ENCODE data around the gene ERO1B.

Gene ERO1B

DNA sequence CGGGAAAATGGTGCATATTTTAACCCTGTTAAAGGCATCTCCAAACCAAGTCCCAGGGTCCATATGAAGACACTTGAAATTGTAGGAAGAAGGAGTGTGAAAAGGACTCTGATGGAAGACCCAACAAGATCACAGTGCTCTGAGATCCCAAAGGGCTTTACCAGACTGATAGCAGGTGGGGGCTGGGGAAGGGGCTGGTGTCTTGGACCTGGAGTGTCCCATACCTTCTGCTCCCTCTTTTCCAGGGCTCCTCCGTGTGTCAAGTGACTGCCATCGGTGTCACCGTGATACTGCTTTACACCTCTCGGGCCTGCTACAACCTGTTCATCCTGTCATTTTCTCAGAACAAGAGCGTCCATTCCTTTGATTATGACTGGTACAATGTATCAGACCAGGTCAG, 102.1 kb downstream of the ERO1B start:
- H3K4me2 ChIP-seq (ENCODE audit: low read length), result no peak overlapping the region
- no peaks in the 10 kb centered on the region for H3K27me3 ChIP-seq (ENCODE audit: control insufficient read depth, insufficient read depth, low read length)
- peaks cover 5% of the 10 kb centered on the region for H3K4me1 ChIP-seq (ENCODE audit: control insufficient read depth, insufficient read depth, low read length)
- H3K9me3 ChIP-seq (replicated peaks; ENCODE audit: low read length), result no peaks in the 10 kb centered on the region
- no peak overlapping the region for H3K9ac ChIP-seq (ENCODE audit: low read depth, low read length)
- no peak overlapping the region for H3K4me3 ChIP-seq (ENCODE audit: low read length)
- no peaks in the 10 kb centered on the region for H3K36me3 ChIP-seq (ENCODE audit: insufficient read depth, low read length)

DNA sequence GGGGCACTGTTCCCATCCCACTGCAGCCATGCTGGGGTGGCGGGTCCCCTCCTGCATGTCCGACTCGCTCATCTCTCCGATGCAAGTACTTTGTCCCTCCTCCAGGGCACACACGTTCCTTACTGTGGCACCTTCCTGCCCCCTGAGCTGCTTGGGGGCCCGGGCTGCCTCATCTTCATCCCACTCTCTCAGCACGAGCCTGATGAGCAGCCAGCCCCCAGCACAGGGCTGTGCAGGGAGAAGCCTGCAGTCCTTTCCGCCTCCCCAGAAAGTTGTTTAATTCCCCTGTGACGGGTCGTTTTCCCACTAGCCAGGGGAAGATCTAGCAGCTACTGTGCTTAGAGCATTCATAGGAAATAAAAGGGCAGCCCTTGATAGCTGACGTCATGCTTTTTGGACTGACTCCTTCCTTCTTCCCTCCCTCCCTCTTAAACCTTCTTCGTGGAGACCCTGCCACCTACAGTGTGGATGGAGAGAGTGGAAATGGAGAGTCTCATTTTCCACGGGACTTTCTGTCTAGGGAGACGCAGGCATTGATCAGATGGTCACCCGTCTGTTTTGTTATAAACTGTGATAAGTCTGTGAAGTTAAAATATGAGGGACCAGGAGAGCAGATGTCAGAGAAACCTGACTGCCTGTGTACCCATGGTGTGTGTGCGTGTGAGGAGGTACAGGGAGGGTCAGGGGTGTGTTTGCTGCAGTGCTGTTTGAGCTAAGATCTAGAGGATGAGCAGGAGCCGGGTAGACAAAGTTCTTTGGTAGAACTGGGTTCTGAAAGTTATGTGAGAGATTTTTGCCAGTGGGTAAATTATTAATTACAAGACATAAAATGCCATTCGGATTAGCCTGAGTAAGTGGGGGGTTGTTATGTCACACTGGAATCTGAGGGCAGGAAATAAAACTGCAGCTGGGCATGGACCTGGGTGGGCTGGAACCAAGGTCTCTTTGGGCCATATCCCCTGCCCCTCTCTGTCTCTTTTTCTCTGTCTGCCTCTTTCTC, 105.1 kb downstream of the ERO1B start:
- no peak overlapping the region for H3K4me2 ChIP-seq (ENCODE audit: low read length)
- H3K27me3 ChIP-seq (ENCODE audit: control insufficient read depth, insufficient read depth, low read length), result no peaks in the 10 kb centered on the region
- H3K9me3 ChIP-seq (replicated peaks; ENCODE audit: low read length), result no peaks in the 10 kb centered on the region
- H3K4me1 ChIP-seq (ENCODE audit: control insufficient read depth, insufficient read depth, low read length), result peaks cover 5% of the 10 kb centered on the region
- H3K4me3 ChIP-seq (ENCODE audit: low read length), result no peak overlapping the region
- H3K9ac ChIP-seq (ENCODE audit: low read depth, low read length), result no peak overlapping the region
- no peaks in the 10 kb centered on the region for H3K36me3 ChIP-seq (ENCODE audit: insufficient read depth, low read length)

DNA sequence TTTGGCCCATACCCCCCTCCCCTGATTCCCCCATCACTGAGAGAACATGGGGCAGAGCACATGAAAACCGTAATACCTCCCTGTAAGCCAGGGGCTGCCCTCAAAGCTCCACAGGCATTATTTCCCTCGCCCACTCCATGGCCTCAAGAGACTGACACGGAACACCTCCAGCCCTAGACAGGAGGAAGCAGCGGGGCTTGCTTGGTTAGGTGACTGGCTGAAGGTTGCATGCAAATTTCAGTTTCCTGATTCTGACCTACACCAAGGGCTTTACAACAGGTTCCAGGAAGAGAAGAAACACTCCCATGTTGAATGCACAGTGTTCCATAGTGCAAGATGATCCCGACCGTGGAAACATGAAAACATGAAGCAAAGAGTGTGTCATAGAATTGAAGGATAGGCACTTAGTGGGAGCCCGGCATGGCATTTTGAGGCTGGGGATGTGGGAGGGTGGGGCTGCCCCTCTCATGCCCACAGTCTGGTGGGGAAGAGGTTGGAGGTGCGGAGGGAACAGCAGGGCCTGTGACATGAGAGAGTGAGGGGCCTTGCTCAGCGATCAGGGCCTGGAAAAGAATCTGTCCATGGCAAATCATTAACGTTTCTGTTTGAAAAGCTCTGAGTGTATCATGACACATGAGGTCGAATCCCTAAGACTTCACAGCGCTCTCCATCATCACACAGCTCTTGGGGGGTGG, 106.0 kb downstream of the ERO1B start:
- Histone ChIP-seq H3K36me3 (ENCODE audit: insufficient read depth, low read length) (no peaks in the 10 kb centered on the region), H3K27me3 (ENCODE audit: control insufficient read depth, insufficient read depth, low read length) (no peaks in the 10 kb centered on the region), H3K9ac (ENCODE audit: low read depth, low read length) (no peak overlapping the region), H3K9me3 (replicated peaks; ENCODE audit: low read length) (no peaks in the 10 kb centered on the region), H3K4me1 (ENCODE audit: control insufficient read depth, insufficient read depth, low read length) (no peaks in the 10 kb centered on the region), H3K4me2 (ENCODE audit: low read length) (no peak overlapping the region), H3K4me3 (ENCODE audit: low read length) (no peak overlapping the region)

DNA sequence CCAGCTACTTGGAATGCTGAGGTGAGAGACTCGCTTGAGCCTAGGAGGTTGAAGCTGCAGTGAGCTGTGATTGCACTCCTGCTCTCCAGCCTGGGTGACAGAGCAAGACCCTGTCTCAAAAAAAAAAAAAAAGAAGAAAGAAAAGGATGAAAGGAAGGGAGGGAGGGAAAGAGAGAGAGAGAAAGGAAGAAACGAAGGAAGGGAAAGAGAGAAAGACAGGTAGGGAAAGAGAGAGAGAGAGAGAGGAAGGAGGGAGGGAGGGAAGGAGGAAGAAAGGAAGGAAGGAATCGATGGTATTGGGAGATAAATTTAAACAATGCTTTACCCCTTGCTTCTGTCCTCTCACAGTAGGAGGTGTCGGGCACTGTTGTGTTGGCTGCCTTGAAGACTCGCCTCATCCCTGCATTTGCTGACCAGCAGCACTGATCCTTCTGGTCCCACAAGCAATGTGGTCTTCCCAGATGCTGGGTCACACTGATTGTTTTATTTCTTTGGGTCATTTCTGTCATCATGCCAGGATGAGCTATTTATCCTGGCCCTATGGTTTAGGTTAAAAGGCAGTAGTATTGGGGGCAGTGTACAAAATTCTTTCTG, 108.5 kb downstream of the ERO1B start:
- H3K4me3 ChIP-seq (ENCODE audit: low read length), result no peak overlapping the region
- no peak overlapping the region for H3K9ac ChIP-seq (ENCODE audit: low read depth, low read length)
- H3K4me2 ChIP-seq (ENCODE audit: low read length), result no peak overlapping the region
- H3K27me3 ChIP-seq (ENCODE audit: control insufficient read depth, insufficient read depth, low read length), result no peaks in the 10 kb centered on the region
- H3K9me3 ChIP-seq (replicated peaks; ENCODE audit: low read length), result no peaks in the 10 kb centered on the region
- H3K4me1 ChIP-seq (ENCODE audit: control insufficient read depth, insufficient read depth, low read length), result no peaks in the 10 kb centered on the region
- H3K36me3 ChIP-seq (ENCODE audit: insufficient read depth, low read length), result no peaks in the 10 kb centered on the region

DNA sequence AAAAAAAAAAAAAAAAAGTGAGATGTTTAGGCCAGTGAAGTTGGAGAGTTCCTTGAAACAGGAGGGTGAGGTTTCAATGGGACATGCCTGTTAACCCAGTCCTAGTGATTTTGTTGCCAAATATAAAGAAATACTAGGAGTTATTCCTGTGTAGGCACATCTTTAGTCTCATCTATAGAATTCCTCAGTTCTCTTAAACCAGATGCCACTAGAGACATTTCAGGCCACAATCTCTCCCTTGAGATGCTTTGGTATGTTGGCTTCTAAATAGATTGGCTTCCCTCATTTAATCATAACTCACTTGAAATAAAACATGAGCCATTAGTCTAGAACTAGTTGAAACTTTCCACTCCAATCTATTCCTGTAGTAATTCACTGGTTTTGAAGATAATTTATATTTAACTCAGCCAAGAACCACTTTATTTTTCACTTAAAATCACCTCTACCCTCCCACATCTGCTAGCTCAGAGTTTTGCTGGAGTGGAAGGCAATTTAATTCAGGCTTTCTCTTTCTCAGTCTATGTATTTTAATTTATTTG, 109.6 kb downstream of the ERO1B start:
- Histone ChIP-seq H3K36me3 (ENCODE audit: insufficient read depth, low read length) (no peaks in the 10 kb centered on the region), H3K9ac (ENCODE audit: low read depth, low read length) (no peak overlapping the region), H3K4me3 (ENCODE audit: low read length) (no peak overlapping the region), H3K9me3 (replicated peaks; ENCODE audit: low read length) (no peaks in the 10 kb centered on the region), H3K4me1 (ENCODE audit: control insufficient read depth, insufficient read depth, low read length) (no peaks in the 10 kb centered on the region), H3K27me3 (ENCODE audit: control insufficient read depth, insufficient read depth, low read length) (no peaks in the 10 kb centered on the region), H3K4me2 (ENCODE audit: low read length) (no peak overlapping the region)

DNA sequence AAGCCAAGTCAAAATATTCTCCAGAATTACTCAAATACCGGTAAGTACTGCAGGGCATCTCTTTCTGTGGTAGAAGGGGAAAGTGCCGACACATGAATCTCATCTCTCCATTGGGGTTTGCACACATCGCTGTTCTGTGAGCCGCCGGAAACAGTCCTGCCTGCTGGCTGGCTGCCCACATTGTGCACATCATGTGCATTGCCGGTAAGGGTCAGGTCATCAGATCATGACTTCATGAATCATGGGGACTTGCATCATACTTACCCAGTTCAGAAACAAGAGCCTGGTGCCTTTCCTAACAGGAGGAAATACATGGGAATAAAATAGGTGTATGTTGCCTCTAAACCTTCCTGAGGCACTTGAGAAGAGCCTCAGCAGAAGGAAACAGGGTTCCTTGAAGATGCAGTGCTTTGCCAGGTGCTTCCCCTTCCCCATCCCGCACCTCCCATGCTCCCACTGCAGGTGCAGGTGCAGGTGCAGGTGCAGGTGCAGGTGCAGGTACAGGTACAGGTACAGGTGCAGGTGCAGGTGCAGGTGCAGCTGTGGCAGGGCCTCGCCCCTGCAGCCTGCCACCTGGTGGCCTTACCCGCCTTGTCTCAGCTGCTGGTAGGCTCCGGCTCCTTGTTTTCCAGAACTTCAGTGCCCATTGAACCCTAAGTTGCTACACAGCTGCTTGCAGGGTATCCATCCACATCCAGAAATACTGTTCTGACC, 112.9 kb downstream of the ERO1B start:
- H3K27me3 ChIP-seq (ENCODE audit: control insufficient read depth, insufficient read depth, low read length), result no peaks in the 10 kb centered on the region
- no peaks in the 10 kb centered on the region for H3K36me3 ChIP-seq (ENCODE audit: insufficient read depth, low read length)
- H3K9ac ChIP-seq (ENCODE audit: low read depth, low read length), result no peak overlapping the region
- H3K4me2 ChIP-seq (ENCODE audit: low read length), result no peak overlapping the region
- no peak overlapping the region for H3K4me3 ChIP-seq (ENCODE audit: low read length)
- H3K9me3 ChIP-seq (replicated peaks; ENCODE audit: low read length), result no peaks in the 10 kb centered on the region
- H3K4me1 ChIP-seq (ENCODE audit: control insufficient read depth, insufficient read depth, low read length), result no peaks in the 10 kb centered on the region

DNA sequence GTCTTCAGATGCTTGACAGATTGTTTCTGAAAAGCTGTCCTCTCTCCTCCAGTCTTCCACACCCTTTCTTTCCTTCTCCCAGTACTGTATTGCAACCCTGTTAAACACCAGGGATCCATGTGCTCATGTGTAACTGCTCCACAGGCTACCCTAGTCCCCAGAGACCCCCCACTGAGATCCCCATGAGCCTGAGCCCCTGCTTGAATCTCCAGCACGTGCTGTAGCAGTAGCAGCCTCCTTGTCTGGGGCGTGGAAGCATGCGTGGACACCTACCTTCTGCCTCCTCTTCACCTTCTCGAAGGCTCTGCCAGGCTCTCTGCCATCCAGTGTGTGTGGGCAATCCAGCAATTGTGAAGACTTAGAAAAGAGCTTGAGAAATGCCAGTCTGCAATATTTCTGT, 114.2 kb downstream of the ERO1B start:
- Histone ChIP-seq H3K36me3 (ENCODE audit: insufficient read depth, low read length) (no peaks in the 10 kb centered on the region), H3K27me3 (ENCODE audit: control insufficient read depth, insufficient read depth, low read length) (no peaks in the 10 kb centered on the region)

DNA sequence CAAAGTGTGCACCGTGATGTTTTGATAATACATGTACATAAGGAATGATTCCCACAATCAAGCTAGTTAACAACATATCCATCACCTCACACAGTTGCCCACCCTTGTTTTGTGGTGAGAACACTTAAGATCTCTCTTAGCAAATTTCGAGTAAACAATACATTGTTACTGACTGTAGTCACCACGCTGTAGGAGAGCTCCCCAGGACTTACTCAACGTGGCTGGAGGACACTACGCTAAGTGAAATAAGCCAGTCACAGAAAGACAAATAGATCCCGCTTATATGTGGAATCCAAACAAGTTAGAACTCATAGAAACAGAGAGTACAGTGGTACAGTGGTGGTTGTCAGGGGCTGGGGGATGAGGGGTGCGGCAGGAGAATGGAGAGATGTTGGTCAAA, 114.6 kb downstream of the ERO1B start:
- H3K4me3 ChIP-seq (ENCODE audit: low read length), result no peak overlapping the region
- H3K9ac ChIP-seq (ENCODE audit: low read depth, low read length), result no peak overlapping the region
- H3K27me3 ChIP-seq (ENCODE audit: control insufficient read depth, insufficient read depth, low read length), result no peaks in the 10 kb centered on the region
- no peak overlapping the region for H3K4me2 ChIP-seq (ENCODE audit: low read length)
- H3K4me1 ChIP-seq (ENCODE audit: control insufficient read depth, insufficient read depth, low read length), result no peaks in the 10 kb centered on the region
- H3K36me3 ChIP-seq (ENCODE audit: insufficient read depth, low read length), result no peaks in the 10 kb centered on the region
- H3K9me3 ChIP-seq (replicated peaks; ENCODE audit: low read length), result no peaks in the 10 kb centered on the region

More for the DNA sequence above, 114.2 kb downstream of the ERO1B start:
- no peak overlapping the region for H3K4me3 ChIP-seq (ENCODE audit: low read length)
- H3K4me1 ChIP-seq (ENCODE audit: control insufficient read depth, insufficient read depth, low read length), result no peaks in the 10 kb centered on the region
- H3K9ac ChIP-seq (ENCODE audit: low read depth, low read length), result no peak overlapping the region
- H3K9me3 ChIP-seq (replicated peaks; ENCODE audit: low read length), result no peaks in the 10 kb centered on the region
- H3K4me2 ChIP-seq (ENCODE audit: low read length), result no peak overlapping the region

DNA sequence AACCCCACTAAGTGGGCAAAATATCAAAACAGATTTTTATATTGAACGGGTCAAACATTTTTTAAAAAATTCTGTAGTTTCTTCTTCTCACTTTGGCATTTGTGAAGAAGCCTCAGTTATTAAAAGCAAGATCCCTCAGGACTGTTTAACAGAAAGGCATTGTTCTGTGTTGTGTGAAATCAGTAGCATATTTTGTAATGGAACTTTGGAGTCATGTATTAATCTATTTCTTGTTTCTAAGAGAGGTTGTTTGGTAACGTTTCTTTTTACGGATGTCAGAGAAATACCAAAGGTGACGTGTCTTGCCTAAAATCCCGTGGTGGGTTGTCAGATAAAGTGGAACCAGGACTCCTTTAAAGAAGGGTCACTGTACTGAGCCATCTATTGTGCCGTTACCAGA, 115.7 kb downstream of the ERO1B start:
- Histone ChIP-seq H3K27me3 (ENCODE audit: control insufficient read depth, insufficient read depth, low read length) (no peaks in the 10 kb centered on the region), H3K4me3 (ENCODE audit: low read length) (no peak overlapping the region), H3K36me3 (ENCODE audit: insufficient read depth, low read length) (no peaks in the 10 kb centered on the region), H3K4me2 (ENCODE audit: low read length) (no peak overlapping the region), H3K9ac (ENCODE audit: low read depth, low read length) (no peak overlapping the region), H3K4me1 (ENCODE audit: control insufficient read depth, insufficient read depth, low read length) (no peaks in the 10 kb centered on the region), H3K9me3 (replicated peaks; ENCODE audit: low read length) (no peaks in the 10 kb centered on the region)
